ENCODE data around the gene ANGPTL8. TPM values are rescaled to one million over a fixed set of nuclear protein-coding genes. Genes with fewer than 3 reads are reported as not detected.

Gene ANGPTL8
- total and polyA plus RNA-seq, 2 of the 13 experiments (the other 11 are each of a cell fraction or from before 2014, with no cell fraction given) = 27.3 to 243 TPM

- TF ChIP-seq ZNF788 (CRISPR knock-in tag; IDR thresholded peaks at IDR 0.05; ENCODE audit: borderline replicate concordance) (no peak; the same call in 1 of the 2 replicates), TAF15 (IDR thresholded peaks at IDR 0.05; ENCODE audit: low read depth, low read length, poor library complexity, severe bottlenecking) (no peak), MBD4 (IDR thresholded peaks at IDR 0.05; ENCODE audit: borderline replicate concordance, low read length) (no peak), ZNF34 (CRISPR knock-in tag; IDR thresholded peaks at IDR 0.05; ENCODE audit: borderline replicate concordance) (no peak), KLF16 (CRISPR knock-in tag; IDR thresholded peaks at IDR 0.05) (peak in 1 of 2 experiments; percentile 51; a peak in 1 of 4 replicates), ZNF75D (CRISPR knock-in tag; IDR thresholded peaks at IDR 0.05; ENCODE audit: borderline replicate concordance) (no peak), CEBPZ (IDR thresholded peaks at IDR 0.05; ENCODE audit: low read length) (no peak), ZNF260 (CRISPR knock-in tag; IDR thresholded peaks at IDR 0.05; ENCODE audit: borderline replicate concordance, low read depth) (no peak), TEF (CRISPR knock-in tag; IDR thresholded peaks at IDR 0.05) (no peak), ZNF263 (CRISPR knock-in tag; IDR thresholded peaks at IDR 0.05) (no peak), ISL2 (CRISPR knock-in tag; IDR thresholded peaks at IDR 0.05) (0 out of 2 replicates have a peak, but pooled peaks have one; percentile 8), ARID5B (CRISPR knock-in tag; IDR thresholded peaks at IDR 0.05) (no peak), GLMP (CRISPR knock-in tag; IDR thresholded peaks at IDR 0.05; ENCODE audit: borderline replicate concordance) (no peak), MAFG (CRISPR knock-in tag; IDR thresholded peaks at IDR 0.05) (no peak)
These were observed 3.7 kb downstream of the ANGPTL8 start (continued) for GRCh38 chr19:11242864-11243797.

All from HepG2 (cell line).